NCI-H1092 (cell line): Measurements from ENCODE around the gene RAPH1.

Experiments
- DNase-seq: peaks from one replicate; lab custom pipeline; 2025; lab: John Stamatoyannopoulos, UW

RAPH1 gene, protein sequence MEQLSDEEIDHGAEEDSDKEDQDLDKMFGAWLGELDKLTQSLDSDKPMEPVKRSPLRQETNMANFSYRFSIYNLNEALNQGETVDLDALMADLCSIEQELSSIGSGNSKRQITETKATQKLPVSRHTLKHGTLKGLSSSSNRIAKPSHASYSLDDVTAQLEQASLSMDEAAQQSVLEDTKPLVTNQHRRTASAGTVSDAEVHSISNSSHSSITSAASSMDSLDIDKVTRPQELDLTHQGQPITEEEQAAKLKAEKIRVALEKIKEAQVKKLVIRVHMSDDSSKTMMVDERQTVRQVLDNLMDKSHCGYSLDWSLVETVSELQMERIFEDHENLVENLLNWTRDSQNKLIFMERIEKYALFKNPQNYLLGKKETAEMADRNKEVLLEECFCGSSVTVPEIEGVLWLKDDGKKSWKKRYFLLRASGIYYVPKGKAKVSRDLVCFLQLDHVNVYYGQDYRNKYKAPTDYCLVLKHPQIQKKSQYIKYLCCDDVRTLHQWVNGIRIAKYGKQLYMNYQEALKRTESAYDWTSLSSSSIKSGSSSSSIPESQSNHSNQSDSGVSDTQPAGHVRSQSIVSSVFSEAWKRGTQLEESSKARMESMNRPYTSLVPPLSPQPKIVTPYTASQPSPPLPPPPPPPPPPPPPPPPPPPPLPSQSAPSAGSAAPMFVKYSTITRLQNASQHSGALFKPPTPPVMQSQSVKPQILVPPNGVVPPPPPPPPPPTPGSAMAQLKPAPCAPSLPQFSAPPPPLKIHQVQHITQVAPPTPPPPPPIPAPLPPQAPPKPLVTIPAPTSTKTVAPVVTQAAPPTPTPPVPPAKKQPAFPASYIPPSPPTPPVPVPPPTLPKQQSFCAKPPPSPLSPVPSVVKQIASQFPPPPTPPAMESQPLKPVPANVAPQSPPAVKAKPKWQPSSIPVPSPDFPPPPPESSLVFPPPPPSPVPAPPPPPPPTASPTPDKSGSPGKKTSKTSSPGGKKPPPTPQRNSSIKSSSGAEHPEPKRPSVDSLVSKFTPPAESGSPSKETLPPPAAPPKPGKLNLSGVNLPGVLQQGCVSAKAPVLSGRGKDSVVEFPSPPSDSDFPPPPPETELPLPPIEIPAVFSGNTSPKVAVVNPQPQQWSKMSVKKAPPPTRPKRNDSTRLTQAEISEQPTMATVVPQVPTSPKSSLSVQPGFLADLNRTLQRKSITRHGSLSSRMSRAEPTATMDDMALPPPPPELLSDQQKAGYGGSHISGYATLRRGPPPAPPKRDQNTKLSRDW

GRCh38 chr2:203535078-203535783 lies at the start of gene RAPH1:
Gene RAPH1, minus strand, starts transcription at chr2:203535301. Its CDS starts 39,948 bp downstream, at chr2:203495353.
- peak; percentile 47 for DNase-seq

DNA sequence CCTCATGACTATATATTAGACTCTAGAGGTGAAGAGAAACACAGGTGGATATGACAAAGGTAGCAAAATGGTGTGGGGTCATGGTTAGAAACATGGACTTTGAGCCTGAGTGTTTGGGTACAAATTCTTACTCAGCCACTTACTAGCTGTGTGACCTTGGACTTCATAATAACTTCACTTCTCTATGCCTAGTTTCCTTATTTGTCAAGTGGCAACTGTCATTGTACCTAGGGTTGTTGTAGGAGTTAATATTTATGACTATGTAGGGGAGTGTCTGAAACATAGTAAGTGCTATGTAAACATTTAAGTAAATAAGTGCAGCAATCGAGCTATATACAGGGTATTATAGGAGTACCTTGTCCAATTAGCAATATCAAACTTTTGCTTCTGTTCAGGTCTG lies 49.7 kb upstream of the RAPH1 start:
- no peak for DNase-seq

DNA sequence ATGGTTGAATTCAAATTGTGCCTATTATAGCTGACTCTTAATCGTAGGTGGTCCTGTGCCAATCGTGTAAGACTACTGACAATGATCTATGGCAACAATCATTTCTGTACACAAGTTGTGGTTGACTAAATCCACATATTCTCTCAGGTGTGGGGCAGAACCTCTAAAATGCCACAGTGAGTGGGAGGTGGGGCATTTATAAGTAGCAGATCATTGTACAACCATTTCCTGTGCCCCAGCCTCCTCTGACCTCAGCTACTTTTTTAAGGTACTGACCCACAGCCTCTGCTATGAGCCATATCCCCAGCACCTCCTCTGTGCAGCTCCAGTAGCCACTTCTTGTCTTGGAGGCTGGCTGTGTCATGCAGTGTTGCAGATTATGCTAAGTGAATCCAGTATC lies 48.6 kb upstream of the RAPH1 start:
- DNase-seq, result no peak

DNA sequence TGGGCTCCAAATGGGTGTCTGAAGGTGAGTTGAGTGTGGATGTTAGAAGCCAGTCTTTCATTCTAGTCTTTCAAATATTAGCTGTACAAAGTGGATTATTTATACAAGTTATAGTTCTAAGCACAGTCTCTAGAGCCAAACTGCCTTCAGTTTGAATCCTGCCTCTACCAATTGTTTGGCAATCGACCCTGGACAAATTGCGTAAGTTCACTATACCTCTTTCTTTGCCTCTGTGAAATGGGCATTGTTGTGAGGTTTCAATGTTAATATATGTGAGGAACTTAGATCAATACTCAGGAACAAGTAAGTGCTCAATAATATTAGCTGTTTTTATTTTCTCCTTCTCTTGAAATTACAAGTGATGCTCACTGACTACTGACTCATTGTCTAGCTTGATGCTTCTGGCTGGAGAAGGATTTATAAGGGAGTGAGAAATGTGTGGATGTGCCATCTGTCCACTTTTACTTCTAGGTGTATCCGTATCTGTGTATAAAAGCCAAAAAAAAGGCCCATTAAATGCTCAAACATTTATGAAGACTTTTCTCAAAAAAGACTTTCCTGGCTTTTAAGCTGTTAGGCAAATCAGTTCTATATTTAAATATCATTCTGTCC lies 48.1 kb upstream of the RAPH1 start:
- DNase-seq, result no peak

GRCh38 chr2:203582468-203582867 lies 47.4 kb upstream of the RAPH1 start:
- no peak for DNase-seq

GRCh38 chr2:203580844-203581243 lies 45.7 kb upstream of the RAPH1 start:
- no peak for DNase-seq

DNA sequence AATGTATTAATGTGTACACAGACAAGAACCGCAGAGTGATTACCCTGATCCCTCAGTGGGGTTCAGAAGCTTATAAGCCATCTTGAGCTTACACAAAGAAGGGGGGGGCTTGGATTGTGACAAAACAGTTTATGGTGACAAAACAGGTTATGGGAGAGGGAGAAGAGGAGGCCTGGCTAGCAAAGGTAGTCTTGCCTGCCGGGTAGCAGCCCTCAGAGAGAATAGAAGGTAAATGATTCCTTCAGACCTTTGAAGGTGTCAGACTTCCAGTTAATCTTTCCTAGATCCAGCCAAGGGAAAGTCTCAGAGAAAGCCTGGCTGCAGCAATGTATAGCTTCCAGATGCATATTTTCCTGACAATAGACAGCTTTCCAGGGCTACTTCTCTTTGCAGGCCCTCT lies 44.6 kb upstream of the RAPH1 start:
- DNase-seq, result no peak

GRCh38 chr2:203578759-203579643 lies 43.9 kb upstream of the RAPH1 start:
- no peak for DNase-seq

DNA sequence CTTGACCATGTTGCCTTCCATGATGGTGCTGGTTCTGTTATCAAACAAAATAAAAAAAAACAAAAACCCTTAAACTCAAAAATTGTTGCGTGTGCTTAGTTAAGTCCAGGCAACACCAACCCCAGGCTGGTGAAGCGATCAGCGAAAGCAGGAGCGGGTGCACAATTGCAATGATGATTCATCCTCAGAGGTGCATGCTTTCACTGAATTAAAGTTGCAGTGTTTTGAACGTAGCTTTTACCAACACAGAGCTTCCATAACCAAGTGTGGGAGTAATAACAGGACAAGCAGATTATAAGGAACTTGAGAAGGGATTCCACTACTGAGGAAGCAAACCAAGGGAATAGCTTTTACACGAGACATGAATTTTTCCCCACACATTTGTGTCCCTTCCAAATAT lies 39.7 kb upstream of the RAPH1 start:
- no peak for DNase-seq

- DNase-seq, result no peak
Observed at GRCh38 chr2:203572316-203572715, 37.2 kb upstream of the RAPH1 start.

GRCh38 chr2:203569677-203570316 lies 34.7 kb upstream of the RAPH1 start:
- no peak for DNase-seq

GRCh38 chr2:203567691-203568090 lies 32.6 kb upstream of the RAPH1 start:
- no peak for DNase-seq

DNA sequence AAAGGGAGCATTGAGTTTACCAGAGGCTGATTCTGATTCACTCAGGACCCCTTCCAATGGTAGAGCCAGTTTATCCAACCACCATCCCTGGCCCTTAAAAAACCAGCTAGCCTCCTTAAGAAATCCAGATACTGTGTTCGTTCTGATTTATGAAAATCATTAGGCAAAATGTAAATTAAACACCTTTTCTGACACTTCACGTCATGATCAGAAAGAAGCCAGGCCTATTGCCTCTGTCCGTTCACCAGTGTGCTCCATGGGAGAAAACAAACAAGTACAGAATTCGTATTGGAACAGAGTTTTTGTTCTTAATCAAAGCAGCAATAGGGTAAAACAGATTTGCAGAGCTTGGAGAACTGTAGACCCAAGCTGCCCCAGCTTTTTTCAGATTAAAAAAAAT lies 31.1 kb upstream of the RAPH1 start:
- no peak for DNase-seq

GRCh38 chr2:203565076-203565475 lies 30.0 kb upstream of the RAPH1 start:
- DNase-seq, result no peak

DNA sequence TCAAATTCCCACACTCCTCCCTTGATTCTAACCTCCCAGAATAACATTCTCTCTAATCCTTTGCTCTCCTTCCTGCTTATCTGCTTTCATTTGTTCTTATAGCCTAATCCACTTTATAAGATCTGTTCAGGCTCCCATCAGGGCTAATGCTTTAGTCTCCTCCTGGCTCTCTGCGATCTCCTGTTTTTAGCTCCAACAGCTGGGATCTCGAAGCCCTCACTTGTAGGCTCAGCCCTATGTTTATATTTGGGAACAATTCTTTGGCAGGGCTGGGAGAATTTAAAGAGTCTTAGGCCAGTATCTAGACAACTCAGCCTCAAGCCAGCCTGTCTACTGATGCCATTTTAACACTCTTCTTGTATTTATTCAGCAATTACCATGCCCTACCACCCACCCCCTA lies 27.2 kb upstream of the RAPH1 start:
- DNase-seq, result no peak

DNA sequence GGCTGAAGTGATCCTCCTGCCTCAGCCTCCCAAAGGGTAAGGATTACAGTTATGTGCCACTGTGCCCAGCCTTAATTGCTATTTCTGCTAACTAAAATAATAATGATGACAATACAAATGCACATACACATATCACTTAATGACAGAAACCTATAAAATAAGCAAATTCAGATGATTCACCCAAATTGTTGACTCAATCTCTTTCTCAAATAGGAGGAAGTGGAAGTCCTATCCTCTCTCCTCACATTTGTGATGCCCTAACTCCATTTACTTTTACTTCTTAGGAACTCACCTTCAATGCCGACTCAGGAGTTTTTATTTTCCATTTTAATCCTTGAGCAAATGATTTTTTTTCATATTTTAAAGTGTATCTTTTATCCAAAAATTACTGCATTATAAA lies 24.5 kb upstream of the RAPH1 start:
- no peak for DNase-seq

- no peak for DNase-seq
Observed at GRCh38 chr2:203553784-203554183, 18.7 kb upstream of the RAPH1 start.

- DNase-seq, result no peak
Observed at GRCh38 chr2:203551778-203552177, 16.7 kb upstream of the RAPH1 start.

DNA sequence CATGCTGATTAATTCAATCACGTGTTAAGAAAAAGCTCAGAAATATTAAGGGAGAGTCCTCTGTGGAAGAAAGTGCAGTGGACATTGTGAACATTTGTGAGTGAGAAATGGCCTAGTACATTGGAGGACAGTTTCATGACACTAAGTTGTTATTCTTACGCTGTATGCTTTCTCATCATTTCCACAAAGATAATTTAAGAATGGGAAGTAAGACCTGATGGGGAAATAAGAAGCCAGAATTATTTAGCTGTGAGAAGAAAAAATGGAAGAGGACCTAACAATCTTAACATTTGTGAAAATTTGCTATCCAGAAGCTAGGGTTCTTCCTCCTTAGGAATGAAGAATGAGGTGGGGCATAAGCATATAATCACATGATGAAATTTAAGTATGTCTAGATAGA lies 15.2 kb upstream of the RAPH1 start:
- no peak for DNase-seq

DNA sequence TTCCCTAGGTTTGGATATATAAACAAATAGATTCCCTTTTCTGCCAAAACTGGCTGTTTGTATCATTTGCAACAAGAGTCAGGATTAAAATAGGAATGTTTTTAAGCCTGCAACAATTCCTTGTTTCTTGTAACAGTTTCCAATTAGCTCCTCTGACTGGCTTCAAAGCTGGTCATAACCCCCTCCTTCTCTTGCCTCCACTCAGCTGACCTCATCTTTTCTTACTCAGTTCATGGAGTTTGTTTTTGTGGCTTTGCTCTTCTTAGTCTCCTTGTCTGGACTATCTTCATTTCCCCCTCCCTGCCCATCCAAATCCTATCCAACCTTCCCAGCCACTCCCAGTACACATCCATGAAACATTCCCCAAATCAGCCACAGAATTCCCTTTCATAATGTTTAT lies 14.3 kb upstream of the RAPH1 start:
- no peak for DNase-seq
